Neural cell (in vitro differentiated cells): ENCODE data around the gene C1orf167. TPM values are rescaled to one million over a fixed set of nuclear protein-coding genes. Genes with fewer than 3 reads are reported as not detected.

Source experiments
- H2AFZ ChIP-seq: fragments of 200-600, 300-800 bp; sonication (generic), shearing (Covaris generic); 2 replicates; pipeline ENCODE4 v1.6.0; 2014; ENCODE audit warnings: low read depth, mild to moderate bottlenecking, antibody characterized with exemption, low read length, moderate library complexity
- H3F3A ChIP-seq: fragments of 200-600 bp; shearing (Covaris generic); 2 replicates; pipeline ENCODE4 v1.6.1; 2016; ENCODE audit warnings: mild to moderate bottlenecking, moderate library complexity, mixed read lengths, antibody characterized with exemption, low read length; ENCODE audit not compliant: insufficient read depth, poor library complexity, severe bottlenecking
- H3K27ac ChIP-seq: fragments of 200-600, 300-800 bp; sonication (generic), shearing (Covaris generic); 2 replicates; pipeline ENCODE4 v1.5.1; 2014; ENCODE audit warnings: mild to moderate bottlenecking, low read length, moderate library complexity
- H3K27me3 ChIP-seq: fragments of 300-800, 200-600 bp; sonication (generic), shearing (Covaris generic); 2 replicates; pipeline ENCODE4 v1.6.0; 2014; ENCODE audit warnings: mild to moderate bottlenecking, low read depth, low read length, moderate library complexity; ENCODE audit not compliant: insufficient read depth
- H3K36me3 ChIP-seq: fragments of 300-800, 200-600 bp; sonication (generic), shearing (Covaris generic); 2 replicates; pipeline ENCODE4 v1.5.1; 2014; ENCODE audit warnings: mild to moderate bottlenecking, antibody characterized with exemption, low read length, moderate library complexity; ENCODE audit not compliant: insufficient read depth
- H3K4me2 ChIP-seq: fragments of 300-800, 200-600 bp; sonication (generic), shearing (Covaris generic); 2 replicates; pipeline ENCODE4 v1.6.0; 2014; ENCODE audit warnings: mild to moderate bottlenecking, low read length
- H3K4me3 ChIP-seq: fragments of 300-800, 200-600 bp; sonication (generic), shearing (Covaris generic); 2 replicates; pipeline ENCODE4 v1.5.1; 2014; ENCODE audit warnings: mild to moderate bottlenecking, low read length, moderate library complexity
- H3K79me2 ChIP-seq: fragments of 200-600 bp; shearing (Covaris generic); replicated peaks from 2 replicates; pipeline ENCODE4 v1.6.0; 2014; ENCODE audit warnings: mild to moderate bottlenecking, low read length, moderate library complexity; ENCODE audit not compliant: insufficient read depth
- H3K9ac ChIP-seq: fragments of 300-800, 200-600 bp; sonication (generic), shearing (Covaris generic); 2 replicates; pipeline ENCODE4 v1.6.1; 2016; ENCODE audit warnings: mild to moderate bottlenecking, low read length, mixed read lengths
- H3K9me2 ChIP-seq: fragments of 200-600 bp; shearing (Covaris generic); 2 replicates; pipeline ENCODE4 v1.6.1; 2016; ENCODE audit warnings: mild to moderate bottlenecking, low read length, mixed read lengths; ENCODE audit not compliant: insufficient read depth
- H3K9me3 ChIP-seq: fragments of 200-600, 300-800 bp; sonication (generic), shearing (Covaris generic); 2 replicates; pipeline ENCODE4 v1.6.1; 2016; ENCODE audit warnings: mild to moderate bottlenecking, mixed run types, low read length, moderate library complexity, mixed read lengths
- H4K20me1 ChIP-seq: fragments of 200-600 bp; shearing (Covaris generic); 2 replicates; pipeline ENCODE4 v1.6.1; 2016; ENCODE audit warnings: mild to moderate bottlenecking, mixed run types; ENCODE audit not compliant: insufficient read depth
- CTCF ChIP-seq: fragments of 450-650 bp; IDR thresholded peaks from 2 replicates; pipeline ENCODE4 v1.5.1; 2014; ENCODE audit warnings: antibody characterized with exemption, mild to moderate bottlenecking, moderate library complexity; ENCODE audit not compliant: poor library complexity, severe bottlenecking
- MXI1 ChIP-seq: fragments of 450-650 bp; conservative IDR thresholded peaks from 2 replicates; pipeline ENCODE4 v1.6.1; 2014; ENCODE audit warnings: antibody characterized with exemption, mild to moderate bottlenecking; ENCODE audit not compliant: poor library complexity, severe bottlenecking
- POLR2AphosphoS5 ChIP-seq: IDR thresholded peaks from 2 replicates; pipeline ENCODE4 v1.6.1; 2012
- RAD21 ChIP-seq: fragments of 450-650 bp; conservative IDR thresholded peaks from 2 replicates; pipeline ENCODE4 v1.6.1; 2014; ENCODE audit warnings: antibody characterized with exemption, mild to moderate bottlenecking, moderate library complexity
- SMC3 ChIP-seq: fragments of 450-650 bp; conservative IDR thresholded peaks from 2 replicates; pipeline ENCODE4 v1.6.1; 2014; ENCODE audit warnings: antibody characterized with exemption, mild to moderate bottlenecking, moderate library complexity; ENCODE audit not compliant: poor library complexity
- TAF1 ChIP-seq: IDR thresholded peaks from 2 replicates; pipeline ENCODE4 v1.6.1; 2012; ENCODE audit warnings: low read depth
- polyA plus RNA-seq: library from polyadenylated mRNA; depleted of rRNA; stranded (reverse); fragments of >200 nt; gene quantifications from 2 replicates; pipeline ENCODE4 v1.2.3, GENCODE V29; 2014
- TF ChIP-seq, protein P1 (sequence below): IDR thresholded peaks from 2 replicates; pipeline ENCODE4 v1.6.1; 2012; ENCODE audit warnings: borderline replicate concordance

The C1orf167 gene
- polyA plus RNA-seq, 1 donor from 2014 or later: not detected

DNA sequence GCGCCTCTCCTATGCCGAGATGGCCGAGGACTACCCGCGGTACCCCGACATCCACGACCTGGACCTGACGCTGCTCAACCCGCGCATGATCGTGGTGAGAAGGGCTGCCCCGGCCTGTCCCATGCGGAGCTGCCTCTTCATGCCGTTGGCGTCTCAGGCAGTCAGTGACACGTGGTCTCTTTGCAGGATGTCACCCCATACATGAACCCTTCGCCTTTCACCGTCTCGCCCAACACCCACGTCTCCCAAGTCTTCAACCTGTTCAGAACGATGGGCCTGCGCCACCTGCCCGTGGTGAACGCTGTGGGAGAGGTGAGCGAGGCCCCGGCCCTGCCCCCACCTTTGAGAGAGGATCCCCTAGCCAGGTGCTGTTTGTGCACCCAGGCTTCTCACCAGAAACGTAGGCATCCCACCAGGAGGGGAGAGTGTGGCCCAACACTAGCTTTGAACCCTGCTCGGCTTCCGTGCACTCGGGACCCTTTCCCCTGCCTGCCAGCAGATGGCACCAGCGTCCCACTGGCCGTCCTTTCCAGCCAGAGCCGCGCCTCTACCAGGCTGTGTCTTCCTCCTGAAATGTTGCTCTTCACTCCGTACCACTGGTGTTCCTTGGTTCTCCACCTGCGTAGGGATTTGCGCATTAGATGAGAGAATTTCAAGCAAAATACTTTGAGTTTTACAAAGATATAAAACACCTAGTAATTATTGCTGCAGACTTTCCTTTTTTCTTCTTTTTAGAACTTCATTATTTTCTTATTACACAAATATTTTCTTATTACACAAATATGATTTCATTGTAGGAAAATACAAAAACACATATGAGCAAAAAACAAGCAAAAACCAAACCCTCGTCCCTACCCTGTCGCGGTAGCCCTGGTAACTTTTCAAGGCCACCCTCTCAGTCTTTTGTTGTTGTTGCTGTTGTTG is 76.6 kb downstream of the C1orf167 start:
- no peaks in the 10 kb centered on the region for H4K20me1 ChIP-seq
- no peak overlapping the region for H2AFZ ChIP-seq
- H3K4me2 ChIP-seq: no peak overlapping the region
- TF ChIP-seq CTCF (peak; percentile 99), TAF1 (no peak), SMC3 (peak; percentile 99), POLR2AphosphoS5 (no peak), MXI1 (no peak), RAD21 (peak; percentile 99)
- TF ChIP-seq, protein P1, sequence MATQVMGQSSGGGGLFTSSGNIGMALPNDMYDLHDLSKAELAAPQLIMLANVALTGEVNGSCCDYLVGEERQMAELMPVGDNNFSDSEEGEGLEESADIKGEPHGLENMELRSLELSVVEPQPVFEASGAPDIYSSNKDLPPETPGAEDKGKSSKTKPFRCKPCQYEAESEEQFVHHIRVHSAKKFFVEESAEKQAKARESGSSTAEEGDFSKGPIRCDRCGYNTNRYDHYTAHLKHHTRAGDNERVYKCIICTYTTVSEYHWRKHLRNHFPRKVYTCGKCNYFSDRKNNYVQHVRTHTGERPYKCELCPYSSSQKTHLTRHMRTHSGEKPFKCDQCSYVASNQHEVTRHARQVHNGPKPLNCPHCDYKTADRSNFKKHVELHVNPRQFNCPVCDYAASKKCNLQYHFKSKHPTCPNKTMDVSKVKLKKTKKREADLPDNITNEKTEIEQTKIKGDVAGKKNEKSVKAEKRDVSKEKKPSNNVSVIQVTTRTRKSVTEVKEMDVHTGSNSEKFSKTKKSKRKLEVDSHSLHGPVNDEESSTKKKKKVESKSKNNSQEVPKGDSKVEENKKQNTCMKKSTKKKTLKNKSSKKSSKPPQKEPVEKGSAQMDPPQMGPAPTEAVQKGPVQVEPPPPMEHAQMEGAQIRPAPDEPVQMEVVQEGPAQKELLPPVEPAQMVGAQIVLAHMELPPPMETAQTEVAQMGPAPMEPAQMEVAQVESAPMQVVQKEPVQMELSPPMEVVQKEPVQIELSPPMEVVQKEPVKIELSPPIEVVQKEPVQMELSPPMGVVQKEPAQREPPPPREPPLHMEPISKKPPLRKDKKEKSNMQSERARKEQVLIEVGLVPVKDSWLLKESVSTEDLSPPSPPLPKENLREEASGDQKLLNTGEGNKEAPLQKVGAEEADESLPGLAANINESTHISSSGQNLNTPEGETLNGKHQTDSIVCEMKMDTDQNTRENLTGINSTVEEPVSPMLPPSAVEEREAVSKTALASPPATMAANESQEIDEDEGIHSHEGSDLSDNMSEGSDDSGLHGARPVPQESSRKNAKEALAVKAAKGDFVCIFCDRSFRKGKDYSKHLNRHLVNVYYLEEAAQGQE: no peak
- H3K9me2 ChIP-seq: no peaks in the 10 kb centered on the region
- H3K27ac ChIP-seq: peak overlapping the region; percentile 40
- no peaks in the 10 kb centered on the region for H3K36me3 ChIP-seq
- no peaks in the 10 kb centered on the region for H3F3A ChIP-seq
- H3K79me2 ChIP-seq: no peaks in the 10 kb centered on the region
- no peaks in the 10 kb centered on the region for H3K27me3 ChIP-seq
- H3K9ac ChIP-seq: peak overlapping the region; percentile 27
- no peak overlapping the region for H3K4me3 ChIP-seq
- H3K9me3 ChIP-seq: no peaks in the 10 kb centered on the region

Other genes with a start within 250 kb of the C1orf167 start
- gene FBXO2, start 107.8 kb upstream of the C1orf167 start, polyA plus RNA-seq: 16.6 and 24.7 TPM in 2 replicates
- gene FBXO44, start 107.3 kb upstream of the C1orf167 start, polyA plus RNA-seq: 119 and 126 TPM in 2 replicates
- gene FBXO6, start 98.0 kb upstream of the C1orf167 start, polyA plus RNA-seq: 0.68 and 2.3 TPM in 2 replicates
- gene MAD2L2, start 81.0 kb upstream of the C1orf167 start, polyA plus RNA-seq: 182 and 203 TPM in 2 replicates
- 33.5 and 35.5 TPM in 2 replicates for gene DRAXIN, start 70.5 kb upstream of the C1orf167 start, polyA plus RNA-seq
- 4.4 and 5.7 TPM in 2 replicates for gene AGTRAP, start 26.1 kb upstream of the C1orf167 start, polyA plus RNA-seq
- gene MTHFR, start 43.8 kb downstream of the C1orf167 start, polyA plus RNA-seq: 21.2 and 25.8 TPM in 2 replicates
- gene CLCN6, start 44.0 kb downstream of the C1orf167 start, polyA plus RNA-seq: 12.5 and 15.6 TPM in 2 replicates
- gene NPPA, start 85.6 kb downstream of the C1orf167 start, polyA plus RNA-seq: not detected in 2 replicates
- gene NPPB, start 96.8 kb downstream of the C1orf167 start, polyA plus RNA-seq: not detected in 2 replicates
- gene KIAA2013, start 164.2 kb downstream of the C1orf167 start, polyA plus RNA-seq: 24.9 and 34.5 TPM in 2 replicates
- gene PLOD1, start 172.5 kb downstream of the C1orf167 start, polyA plus RNA-seq: 2.1 and 6.9 TPM in 2 replicates
- 60.6 and 64.9 TPM in 2 replicates for gene MFN2, start 218.3 kb downstream of the C1orf167 start, polyA plus RNA-seq